Lower leg skin (tissue), 4 donors: ENCODE results near the gene GRIP2. TPM values are rescaled to one million over a fixed set of nuclear protein-coding genes. Genes with fewer than 3 reads are reported as not detected.

Experiments
- DNase-seq, 2 donors: peaks; one replicate each; pipeline ENCODE4 v3.0.0-alpha.2; 2019; ENCODE audit warnings: low spot score in 2 of 2
- H3K4me3 ChIP-seq: fragments of 200-600 bp; sonication (generic); 2 replicates; pipeline ENCODE4 v1.5.1; 2017; ENCODE audit warnings: mild to moderate bottlenecking, low read depth; ENCODE audit not compliant: poor library complexity, severe bottlenecking
- CTCF ChIP-seq, 3 donors: fragments of 450-650 bp; IDR thresholded peaks; one replicate each; pipeline ENCODE4 v1.5.1; 2016; ENCODE audit warnings: antibody characterized with exemption in 3 of 3, mild to moderate bottlenecking in 3 of 3, moderate library complexity in 2 of 3
- POLR2A ChIP-seq, 2 donors: fragments of 450-650 bp; IDR thresholded peaks; one replicate each; pipeline ENCODE4 v1.6.1; 2016 to 2017; ENCODE audit warnings: antibody characterized with exemption in 2 of 2, mild to moderate bottlenecking in 1 of 2, moderate library complexity in 1 of 2
- WGBS, 2 donors: methylation state at CpG; one replicate each; pipeline ENCODE4 v1.1.5; 2018; 5-methylcytosine and 5-hydroxymethylcytosine counted together
- intact Hi-C: fragments of 100-400 bp; cut with DNase I; formaldehyde crosslinking; loops from one replicate; pipeline ENCODE4 v1.15.0; 2023; ENCODE audit warnings: low total_unique reads
- total RNA-seq, 4 donors: library from RNA; depleted of rRNA; stranded (reverse); fragments of >200 nt; gene quantifications; one replicate each; pipeline ENCODE4 v1.1.0, GENCODE V29; 2016

GRIP2 gene
- total RNA-seq, 4 donors from 2014 or later, result 0.89 to 5.2 (median 2.3) TPM

- intact Hi-C loops, result no loop called here
Observed at GRCh38 chr3:14536837-14537589, 3.1 kb downstream of the GRIP2 start.

GRCh38 chr3:14536055-14536815 is 3.9 kb downstream of the GRIP2 start:
- no peak for TF ChIP-seq CTCF (IDR thresholded peaks at IDR 0.05)
- no peak for TF ChIP-seq POLR2A (IDR thresholded peaks at IDR 0.05)
- H3K4me3 ChIP-seq, result no peak overlapping the region
- intact Hi-C loops, result no loop called here
- WGBS, 2 donors, result 81 to 83% methylated on average over 10 of the region's 10 CpGs
- DNase-seq, result no peak

More at GRCh38 chr3:14536837-14537589, 3.1 kb downstream of the GRIP2 start:
- H3K4me3 ChIP-seq, result no peak overlapping the region
- no peak for DNase-seq
- TF ChIP-seq POLR2A (IDR thresholded peaks at IDR 0.05), result no peak
- no peak for TF ChIP-seq CTCF (IDR thresholded peaks at IDR 0.05)
- 79 to 87% methylated on average over 12 of the region's 12 CpGs for WGBS, 2 donors

GRCh38 chr3:14535616-14536015 is 4.5 kb downstream of the GRIP2 start:
- DNase-seq, result no peak
- 49 to 52% methylated on average over 6 of the region's 6 CpGs for WGBS, 2 donors
- H3K4me3 ChIP-seq, result no peak overlapping the region
- intact Hi-C loops, result no loop called here
- TF ChIP-seq CTCF (IDR thresholded peaks at IDR 0.05), result no peak
- TF ChIP-seq POLR2A (IDR thresholded peaks at IDR 0.05), result no peak

- DNase-seq, result no peak
- no peak for TF ChIP-seq CTCF (IDR thresholded peaks at IDR 0.05)
- TF ChIP-seq POLR2A (IDR thresholded peaks at IDR 0.05), result no peak
- WGBS, 2 donors, result 25 to 28% methylated on average over 20 of the region's 20 CpGs
- no peak overlapping the region for H3K4me3 ChIP-seq
- intact Hi-C loops, result no loop called here
Observed at GRCh38 chr3:14534516-14535191, 5.5 kb downstream of the GRIP2 start.

GRCh38 chr3:14533457-14533958 is 6.6 kb downstream of the GRIP2 start:
- 65 to 84% methylated on average over 14 of the region's 14 CpGs for WGBS, 2 donors
- DNase-seq, result no peak
- no peak for TF ChIP-seq POLR2A (IDR thresholded peaks at IDR 0.05)
- no peak for TF ChIP-seq CTCF (IDR thresholded peaks at IDR 0.05)
- intact Hi-C loops, result no loop called here
- no peak overlapping the region for H3K4me3 ChIP-seq
